HepG2 (cell line): ENCODE measurements around the gene FAF1. TPM values are rescaled to one million over a fixed set of nuclear protein-coding genes. Genes with fewer than 3 reads are reported as not detected.

ENCODE experiments used
- AGO2 ChIP-seq: fragments of 200-400 bp; formaldehyde crosslinking; optimal IDR thresholded peaks from 2 replicates; pipeline ENCODE3; 2017; ENCODE audit warnings: mild to moderate bottlenecking, low read depth, low read length, moderate library complexity
- ARID2 ChIP-seq: sonication (generic); formaldehyde crosslinking; IDR thresholded peaks from 2 replicates; pipeline ENCODE4 v1.8.1; 2022; ENCODE audit warnings: mild to moderate bottlenecking, missing genetic modification reagents, borderline replicate concordance
- ETS1 ChIP-seq: sonication (generic); formaldehyde crosslinking; IDR thresholded peaks from 2 replicates; pipeline ENCODE4 v1.4.0; 2020; ENCODE audit warnings: missing genetic modification reagents
- FOXP4 ChIP-seq: sonication (generic); formaldehyde crosslinking; IDR thresholded peaks from 2 replicates; pipeline ENCODE4 v1.4.0; 2020; ENCODE audit warnings: missing genetic modification reagents
- GATAD1 ChIP-seq: IDR thresholded peaks from 2 replicates; pipeline ENCODE4 v1.6.1; 2016; ENCODE audit warnings: missing genetic modification reagents, missing compliant biosample characterization
- IRF2 ChIP-seq: IDR thresholded peaks from 2 replicates; pipeline ENCODE4 v1.6.1; 2018; ENCODE audit warnings: missing genetic modification reagents, missing compliant biosample characterization
- KIAA2018 ChIP-seq: sonication (generic); formaldehyde crosslinking; IDR thresholded peaks from 2 replicates; pipeline ENCODE4 v1.5.0; 2020; ENCODE audit warnings: mild to moderate bottlenecking, missing genetic modification reagents, borderline replicate concordance
- MTF1 ChIP-seq: sonication (generic); formaldehyde crosslinking; IDR thresholded peaks from 2 replicates; pipeline ENCODE4 v1.5.0; 2020; ENCODE audit warnings: missing genetic modification reagents
- PAXIP1 ChIP-seq: sonication (generic); formaldehyde crosslinking; conservative IDR thresholded peaks from 2 replicates; pipeline ENCODE4 v1.4.0; 2020; ENCODE audit warnings: mild to moderate bottlenecking, missing genetic modification reagents, moderate library complexity
- TCF7L2 ChIP-seq: IDR thresholded peaks from 2 replicates; pipeline ENCODE4 v1.6.1; 2011; ENCODE audit warnings: mild to moderate bottlenecking, low read depth, low read length, moderate library complexity
- TFDP1 ChIP-seq: IDR thresholded peaks from 2 replicates; pipeline ENCODE4 v1.6.1; 2016; ENCODE audit warnings: missing compliant biosample characterization, missing genetic modification reagents, borderline replicate concordance
- ZNF564 ChIP-seq: sonication (generic); formaldehyde crosslinking; IDR thresholded peaks from 2 replicates; pipeline ENCODE4 v1.8.1; 2023; ENCODE audit warnings: mild to moderate bottlenecking, missing genetic modification reagents
- polyA plus RNA-seq, 8 experiments: library from polyadenylated mRNA; depleted of rRNA in 3 of 8; stranded (reverse) in 7 of 8; unstranded in 1 of 8; fragments of >200 nt; fragmentation: Illumina TruSeq in 4 of 8; extraction: Trizol in 4 of 8; gene quantifications; 2 replicates each; pipeline versions ENCODE4 v1.2.1 to v1.2.3, GENCODE V29; 2011 to 2016; ENCODE audit warnings: low read depth in 4 of 8, missing spikeins in 1 of 8, mixed read lengths in 1 of 8; ENCODE audit not compliant: insufficient read depth in 1 of 8
- total RNA-seq, 5 experiments: library from RNA; depleted of rRNA; stranded (reverse); fragments of >200 nt; fragmentation: Illumina TruSeq; extraction: Trizol; gene quantifications; 2 replicates each; pipeline ENCODE4 v1.2.3, GENCODE V29; 2016; ENCODE audit warnings: low read depth in 1 of 5

Gene FAF1
- total and polyA plus RNA-seq, 2 of the 13 experiments (the other 11 are each of a cell fraction or from before 2014, with no cell fraction given) = 19.4 to 63.3 TPM

- TF ChIP-seq ZNF564 = 0 out of 2 replicates have a peak, but pooled peaks have one; percentile 29
- TF ChIP-seq IRF2 = no peak; the same call in 1 of the 2 replicates
- TF ChIP-seq FOXP4 (CRISPR knock-in tag) = peak; percentile 6; the same call in 1 of the 2 replicates
- TF ChIP-seq GATAD1 = no peak; the same call in 1 of the 2 replicates
- TF ChIP-seq PAXIP1 (CRISPR knock-in tag) = peak; percentile 21; the same call in 1 of the 2 replicates
- no peak for TF ChIP-seq TCF7L2
- no peak for TF ChIP-seq ARID2
- no peak for TF ChIP-seq KIAA2018 (CRISPR knock-in tag)
- peak; percentile 86 for TF ChIP-seq AGO2
- peak; percentile 32; the same call in 1 of the 2 replicates for TF ChIP-seq MTF1 (CRISPR knock-in tag)
- 0 out of 2 replicates have a peak, but pooled peaks have one; percentile 8 for TF ChIP-seq TFDP1 (CRISPR knock-in tag)
- TF ChIP-seq ETS1 (CRISPR knock-in tag) = no peak
Observed at GRCh38 chr1:50977575-50978143, 17.6 kb upstream of the FAF1 start (continued).
